Epidermal melanocyte (primary cell): ENCODE results near the gene LMAN2.

ENCODE experiments used
- DNase-seq: peaks from one replicate; pipeline ENCODE4 v3.0.0; 2011; ENCODE audit warnings: low spot score; ENCODE audit not compliant: insufficient read length

LMAN2 gene

GRCh38 chr5:177290816-177291596 is 60.5 kb downstream of the LMAN2 start:
- no peak for DNase-seq

- no peak for DNase-seq
These were observed 63.3 kb downstream of the LMAN2 start for GRCh38 chr5:177288191-177288590.
